ENCODE measurements around the gene ANTXR2.

ANTXR2 gene

DNA sequence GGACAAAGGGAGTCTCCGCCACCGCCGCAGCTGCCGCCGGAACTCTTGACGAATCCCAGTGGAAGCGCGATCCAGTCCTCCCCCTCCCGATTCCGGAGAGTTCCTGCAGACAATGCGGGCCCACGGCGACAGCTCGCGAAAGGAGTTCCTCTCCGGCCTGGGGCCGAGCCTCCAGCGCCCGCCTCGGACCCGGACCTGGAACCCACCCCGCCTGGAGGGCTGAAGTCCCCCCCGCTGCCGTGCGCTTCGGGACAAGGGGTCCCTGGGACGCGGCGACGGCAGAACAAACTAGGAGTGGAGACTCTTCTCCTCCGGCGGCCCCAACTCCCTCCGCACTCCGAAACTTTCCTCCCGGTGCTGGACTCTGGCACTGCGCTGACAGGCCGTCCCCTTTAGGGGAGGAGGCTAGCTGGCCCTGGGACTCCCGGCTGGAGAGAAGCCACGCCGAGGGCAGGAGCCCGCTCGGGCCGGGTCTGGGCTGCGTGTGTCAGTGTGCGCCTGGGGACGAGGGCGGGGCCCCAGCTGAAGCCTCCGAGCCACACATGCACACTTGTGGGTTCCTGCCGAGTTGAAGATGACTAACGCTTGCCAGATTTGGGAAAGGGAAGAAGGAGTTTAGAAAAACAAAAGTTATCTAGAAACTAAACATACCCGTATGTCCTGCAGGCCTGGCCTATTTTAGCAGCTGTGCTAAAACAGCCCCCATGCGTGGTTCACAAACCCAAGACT, at the start of gene ANTXR2:
TSS of gene ANTXR2 (minus strand) at position 486 of the 729 bp plus-strand sequence. CDS start 669 bp downstream, outside the sequence.
- TF ChIP-seq CTCF (IDR thresholded peaks at IDR 0.05): no peak

- no peak for TF ChIP-seq CTCF (IDR thresholded peaks at IDR 0.05)
These were observed 43.5 kb upstream of the ANTXR2 start for GRCh38 chr4:80116516-80116915.

DNA sequence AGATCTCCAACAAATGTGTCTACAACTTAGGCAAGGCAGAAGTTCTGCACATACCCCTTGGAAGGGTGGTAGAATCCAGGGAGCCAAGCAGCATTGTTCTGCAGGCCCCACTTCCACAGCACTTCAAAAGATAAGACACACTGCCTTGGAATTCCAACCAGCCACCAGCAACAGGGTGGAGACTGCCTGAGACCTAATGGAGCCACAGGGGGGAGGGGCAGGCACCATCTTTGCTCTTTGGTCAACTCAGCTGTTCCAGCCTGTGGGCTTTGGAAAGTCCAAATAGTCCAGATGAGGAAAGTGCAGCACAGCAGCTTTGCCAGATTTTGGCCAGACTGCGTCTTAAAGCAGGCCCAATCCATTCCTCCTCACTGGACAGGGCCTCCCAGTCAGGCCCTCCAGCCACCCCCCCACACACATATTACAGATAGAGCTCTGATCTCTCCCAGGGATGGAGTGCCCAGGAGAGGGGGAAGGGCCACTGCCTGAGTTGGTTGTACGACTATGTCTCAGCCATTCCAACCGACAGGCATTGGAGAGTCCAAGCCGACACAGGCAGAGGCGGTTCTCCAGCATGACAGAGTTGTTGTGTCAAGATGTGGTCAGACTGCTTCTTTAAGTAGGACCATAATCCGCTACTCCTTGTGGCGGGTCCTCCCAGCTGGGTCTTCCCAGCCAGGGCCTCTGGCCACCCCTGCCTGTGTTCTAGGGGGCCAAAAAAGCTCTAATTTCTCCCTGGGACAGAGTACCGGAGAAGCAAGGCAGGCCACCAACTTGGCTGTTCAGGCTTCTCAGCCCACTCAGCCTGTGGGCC, 42.5 kb upstream of the ANTXR2 start:
- no peak for TF ChIP-seq CTCF (IDR thresholded peaks at IDR 0.05)

- no peak for TF ChIP-seq CTCF (IDR thresholded peaks at IDR 0.05)
These were observed 41.8 kb upstream of the ANTXR2 start for GRCh38 chr4:80114732-80115265.

GRCh38 chr4:80113615-80114014, 40.6 kb upstream of the ANTXR2 start:
- TF ChIP-seq CTCF (IDR thresholded peaks at IDR 0.05): no peak

DNA sequence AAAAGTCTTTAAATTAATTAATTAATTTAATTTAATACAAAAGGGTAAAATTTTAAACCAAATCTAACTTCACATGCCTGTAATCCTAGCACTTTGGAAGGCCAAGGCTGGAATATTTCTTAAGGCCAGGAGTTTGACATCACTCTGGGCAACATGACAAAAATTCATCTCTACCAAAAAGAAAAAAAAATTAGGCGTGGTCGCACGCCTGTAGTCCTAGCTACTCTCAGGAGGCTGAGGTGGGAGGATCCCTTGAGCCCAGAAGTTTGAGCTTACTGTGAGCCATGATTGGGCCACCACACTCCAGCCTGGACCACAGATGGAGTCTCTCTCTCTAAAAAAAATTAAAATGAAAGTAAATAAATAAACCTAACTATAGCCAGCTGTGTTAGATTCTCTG, 39.2 kb upstream of the ANTXR2 start:
- no peak for TF ChIP-seq CTCF (IDR thresholded peaks at IDR 0.05)

DNA sequence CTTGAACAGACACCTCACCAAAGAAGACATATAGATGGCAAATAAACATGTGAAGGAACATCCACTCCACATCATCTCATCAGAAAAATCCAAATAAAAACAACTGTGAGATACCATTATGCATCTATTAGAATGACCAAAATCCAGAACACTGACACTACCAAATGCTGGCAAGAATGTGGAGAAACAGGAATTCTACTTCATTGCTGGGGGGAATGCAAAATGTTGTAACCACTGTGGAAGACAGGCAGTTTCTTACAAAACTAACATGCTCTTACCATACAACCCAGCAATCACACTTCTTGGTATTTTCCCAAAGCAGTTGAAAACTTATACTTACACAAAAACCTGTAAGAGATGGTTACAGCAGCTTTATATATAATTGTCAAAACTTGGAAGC, 38.2 kb upstream of the ANTXR2 start:
- TF ChIP-seq CTCF (IDR thresholded peaks at IDR 0.05): no peak

Measured in LNCAP (cell line).